ENCODE results near the gene MIER2.

The MIER2 gene

DNA sequence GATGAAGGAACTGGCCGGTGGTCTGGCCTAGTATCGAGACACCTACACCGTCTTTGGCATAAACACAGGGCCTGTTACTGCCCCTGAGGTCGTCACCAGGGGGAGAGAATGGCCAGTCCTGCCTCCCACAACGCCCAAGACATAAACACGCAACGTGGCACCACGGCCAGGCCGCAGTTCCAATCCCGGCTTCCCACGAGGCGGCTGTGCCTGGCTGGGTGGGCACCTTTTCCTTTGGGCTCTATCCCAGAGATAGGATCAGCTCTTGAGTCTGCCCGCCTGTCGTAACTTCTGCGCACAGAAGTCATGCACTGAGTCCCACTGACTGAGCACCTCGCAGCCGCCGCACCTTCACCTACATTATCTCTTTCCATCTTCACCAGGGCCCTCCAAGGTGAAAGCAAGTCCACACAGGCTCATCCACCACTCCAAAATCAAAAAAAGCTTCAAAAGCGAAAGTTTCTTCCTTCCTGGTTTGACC lies 1.1 kb downstream of the MIER2 start:
- peaks cover 2 to 31% of the 10 kb centered on the region in 2 donors for H3K9me3 ChIP-seq (replicated peaks in 1 of 2; ENCODE audit: control insufficient read depth in 2 of 2, insufficient read depth in 1 of 2, low read depth in 1 of 2, low read length in 2 of 2)
- peaks cover 10 to 17% of the 10 kb centered on the region in 2 donors for H3K4me1 ChIP-seq (ENCODE audit: control insufficient read depth in 2 of 2, insufficient read depth in 1 of 2, low read depth in 1 of 2, low read length in 2 of 2)
- H2BK120ac ChIP-seq (ENCODE audit: low read depth, low read length) = no peak overlapping the region
- WGBS, 2 donors (ENCODE audit: extremely low coverage in 2 of 2, insufficient read length in 2 of 2, insufficient replicate concordance in 1 of 2) = no CpG with 5 or more reads among the region's 19 CpGs
- no peak overlapping the region for H3K27ac ChIP-seq (replicated peaks; ENCODE audit: low read length)
- no peak overlapping the region for H3K18ac ChIP-seq (ENCODE audit: low read length)
- H4K91ac ChIP-seq (ENCODE audit: low read depth, low read length, poor library complexity) = no peak overlapping the region
- H3K27me3 ChIP-seq (ENCODE audit: control insufficient read depth in 3 of 3, insufficient read depth in 3 of 3, low read depth in 1 of 3, low read length in 3 of 3) = peaks cover 0 to 6% (median 0%) of the 10 kb centered on the region in 3 experiments
- H3K79me1 ChIP-seq (ENCODE audit: low read depth, low read length) = peaks cover 21% of the 10 kb centered on the region
- DNase-seq (ENCODE audit: low spot score) = no peak
- H3K36me3 ChIP-seq (replicated peaks in 1 of 2; ENCODE audit: control insufficient read depth in 2 of 2, insufficient read depth in 2 of 2, low read length in 2 of 2) = peaks cover 13 to 48% of the 10 kb centered on the region in 2 donors
- no peak overlapping the region for H2BK12ac ChIP-seq (ENCODE audit: low read length)
- H3K23ac ChIP-seq (ENCODE audit: low read depth, low read length, poor library complexity) = peak overlapping the region; percentile 98
- H3K9ac ChIP-seq (ENCODE audit: low read depth, low read length, poor library complexity) = peak overlapping the region; percentile 80
- H2AK5ac ChIP-seq (ENCODE audit: low read depth, low read length) = no peak overlapping the region
- H2BK5ac ChIP-seq (ENCODE audit: low read length) = no peak overlapping the region
- no peak overlapping the region for H3K14ac ChIP-seq (ENCODE audit: low read length)
- peak overlapping the region; percentile 71 for H3K4me2 ChIP-seq (ENCODE audit: insufficient read depth, low read length, poor library complexity, severe bottlenecking)
- H2BK15ac ChIP-seq (ENCODE audit: low read length) = no peak overlapping the region
- peak overlapping the region; percentile 58 to 91 for H3K4me3 ChIP-seq (ENCODE audit: low read length in 2 of 2)
- H2AFZ ChIP-seq (ENCODE audit: low read length) = peak overlapping the region; percentile 87
- H4K8ac ChIP-seq (ENCODE audit: low read depth, low read length) = no peak overlapping the region
- H3K4ac ChIP-seq (ENCODE audit: low read length) = no peak overlapping the region

- Histone ChIP-seq H3K27me3 (ENCODE audit: control insufficient read depth in 3 of 3, insufficient read depth in 3 of 3, low read depth in 1 of 3, low read length in 3 of 3) (peaks cover 0 to 6% (median 0%) of the 10 kb centered on the region in 3 experiments), H2AFZ (ENCODE audit: low read length) (no peak overlapping the region), H3K4me2 (ENCODE audit: insufficient read depth, low read length, poor library complexity, severe bottlenecking) (peak overlapping the region; percentile 30), H3K9ac (ENCODE audit: low read depth, low read length, poor library complexity) (peak overlapping the region; percentile 64), H2BK120ac (ENCODE audit: low read depth, low read length) (no peak overlapping the region), H3K4me1 (ENCODE audit: control insufficient read depth in 2 of 2, insufficient read depth in 1 of 2, low read depth in 1 of 2, low read length in 2 of 2) (peaks cover 10 to 17% of the 10 kb centered on the region in 2 donors), H2BK15ac (ENCODE audit: low read length) (no peak overlapping the region), H3K14ac (ENCODE audit: low read length) (no peak overlapping the region), H4K8ac (ENCODE audit: low read depth, low read length) (no peak overlapping the region), H2BK12ac (ENCODE audit: low read length) (no peak overlapping the region), H3K18ac (ENCODE audit: low read length) (no peak overlapping the region), H2AK5ac (ENCODE audit: low read depth, low read length) (no peak overlapping the region), H4K91ac (ENCODE audit: low read depth, low read length, poor library complexity) (no peak overlapping the region), H3K9me3 (replicated peaks in 1 of 2; ENCODE audit: control insufficient read depth in 2 of 2, insufficient read depth in 1 of 2, low read depth in 1 of 2, low read length in 2 of 2) (peaks cover 2 to 35% of the 10 kb centered on the region in 2 donors), H3K4ac (ENCODE audit: low read length) (no peak overlapping the region), H3K79me1 (ENCODE audit: low read depth, low read length) (peaks cover 24% of the 10 kb centered on the region), H3K36me3 (replicated peaks in 1 of 2; ENCODE audit: control insufficient read depth in 2 of 2, insufficient read depth in 2 of 2, low read length in 2 of 2) (peaks cover 13 to 53% of the 10 kb centered on the region in 2 donors), H3K23ac (ENCODE audit: low read depth, low read length, poor library complexity) (peak overlapping the region; percentile 98), H3K4me3 (ENCODE audit: low read length in 2 of 2) (peak overlapping the region; percentile 31 to 58), H2BK5ac (ENCODE audit: low read length) (no peak overlapping the region), H3K27ac (replicated peaks; ENCODE audit: low read length) (no peak overlapping the region)
- DNase-seq (ENCODE audit: low spot score) = no peak
- no CpG with 5 or more reads among the region's 14 CpGs for WGBS, 2 donors (ENCODE audit: extremely low coverage in 2 of 2, insufficient read length in 2 of 2, insufficient replicate concordance in 1 of 2)
Observed at GRCh38 chr19:342801-343421, 1.7 kb downstream of the MIER2 start.

- H3K4me3 ChIP-seq (ENCODE audit: low read length in 2 of 2) = peak overlapping the region in 1 of 2 donors; percentile 14
- H3K27me3 ChIP-seq (ENCODE audit: control insufficient read depth in 3 of 3, insufficient read depth in 3 of 3, low read depth in 1 of 3, low read length in 3 of 3) = peaks cover 0 to 6% (median 0%) of the 10 kb centered on the region in 3 experiments
- no peak overlapping the region for H3K4ac ChIP-seq (ENCODE audit: low read length)
- no peak overlapping the region for H3K27ac ChIP-seq (replicated peaks; ENCODE audit: low read length)
- no peak overlapping the region for H2BK12ac ChIP-seq (ENCODE audit: low read length)
- H4K8ac ChIP-seq (ENCODE audit: low read depth, low read length) = no peak overlapping the region
- H3K18ac ChIP-seq (ENCODE audit: low read length) = no peak overlapping the region
- H3K9me3 ChIP-seq (replicated peaks in 1 of 2; ENCODE audit: control insufficient read depth in 2 of 2, insufficient read depth in 1 of 2, low read depth in 1 of 2, low read length in 2 of 2) = peaks cover 2 to 38% of the 10 kb centered on the region in 2 donors
- no peak overlapping the region for H2AK5ac ChIP-seq (ENCODE audit: low read depth, low read length)
- no peak overlapping the region for H4K91ac ChIP-seq (ENCODE audit: low read depth, low read length, poor library complexity)
- H2BK15ac ChIP-seq (ENCODE audit: low read length) = no peak overlapping the region
- peaks cover 24% of the 10 kb centered on the region for H3K79me1 ChIP-seq (ENCODE audit: low read depth, low read length)
- no peak overlapping the region for H2BK5ac ChIP-seq (ENCODE audit: low read length)
- H2BK120ac ChIP-seq (ENCODE audit: low read depth, low read length) = no peak overlapping the region
- DNase-seq (ENCODE audit: low spot score) = no peak
- H3K36me3 ChIP-seq (replicated peaks in 1 of 2; ENCODE audit: control insufficient read depth in 2 of 2, insufficient read depth in 2 of 2, low read length in 2 of 2) = peaks cover 13 to 53% of the 10 kb centered on the region in 2 donors
- H3K9ac ChIP-seq (ENCODE audit: low read depth, low read length, poor library complexity) = peak overlapping the region; percentile 7
- WGBS, 2 donors (ENCODE audit: extremely low coverage in 2 of 2, insufficient read length in 2 of 2, insufficient replicate concordance in 1 of 2) = no CpG with 5 or more reads among the region's 10 CpGs
- H3K14ac ChIP-seq (ENCODE audit: low read length) = no peak overlapping the region
- no peak overlapping the region for H2AFZ ChIP-seq (ENCODE audit: low read length)
- no peak overlapping the region for H3K4me2 ChIP-seq (ENCODE audit: insufficient read depth, low read length, poor library complexity, severe bottlenecking)
- H3K23ac ChIP-seq (ENCODE audit: low read depth, low read length, poor library complexity) = no peak overlapping the region
- peaks cover 10 to 17% of the 10 kb centered on the region in 2 donors for H3K4me1 ChIP-seq (ENCODE audit: control insufficient read depth in 2 of 2, insufficient read depth in 1 of 2, low read depth in 1 of 2, low read length in 2 of 2)
Observed at GRCh38 chr19:342128-342455, 2.5 kb downstream of the MIER2 start.

DNA sequence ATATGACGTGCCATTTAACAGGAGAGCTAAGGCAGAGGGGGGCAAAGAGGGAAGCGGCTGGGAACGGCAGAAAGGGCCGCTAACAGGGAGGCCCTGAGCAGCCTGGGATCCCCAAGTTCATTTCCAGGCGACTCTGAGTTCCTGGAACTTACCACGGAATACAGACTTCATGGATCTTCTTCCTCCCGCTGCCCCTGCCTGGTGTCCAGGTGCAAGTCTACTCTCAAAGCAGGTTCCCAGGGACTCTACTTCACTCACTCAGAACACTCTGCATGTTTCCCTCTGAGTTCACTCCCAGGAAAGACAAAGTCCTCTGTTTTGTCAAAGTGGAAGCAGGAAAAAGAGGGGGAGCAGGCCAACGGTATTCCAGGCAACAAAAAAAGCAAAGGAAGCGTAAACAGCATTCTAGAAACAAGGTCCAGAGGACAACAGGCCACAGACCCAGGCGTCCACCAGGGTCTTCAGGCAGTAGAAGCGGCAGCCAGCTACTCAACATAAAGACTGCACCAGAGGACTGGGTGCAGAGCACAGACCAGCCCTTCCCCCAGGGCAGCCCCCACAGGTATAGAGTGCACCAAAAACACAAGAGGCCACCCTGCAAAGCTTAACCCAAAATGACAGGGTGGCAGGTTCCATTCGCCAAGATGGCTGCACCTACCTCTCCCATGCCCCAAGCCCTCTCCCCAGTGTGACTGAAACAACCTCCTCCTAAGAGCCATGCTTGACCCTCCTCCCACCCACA lies 3.0 kb downstream of the MIER2 start:
- Histone ChIP-seq H3K4ac (ENCODE audit: low read length) (no peak overlapping the region), H4K8ac (ENCODE audit: low read depth, low read length) (no peak overlapping the region), H3K9me3 (replicated peaks in 1 of 2; ENCODE audit: control insufficient read depth in 2 of 2, insufficient read depth in 1 of 2, low read depth in 1 of 2, low read length in 2 of 2) (peaks cover 2 to 38% of the 10 kb centered on the region in 2 donors), H3K18ac (ENCODE audit: low read length) (no peak overlapping the region), H2BK15ac (ENCODE audit: low read length) (no peak overlapping the region), H3K36me3 (replicated peaks in 1 of 2; ENCODE audit: control insufficient read depth in 2 of 2, insufficient read depth in 2 of 2, low read length in 2 of 2) (peaks cover 13 to 53% of the 10 kb centered on the region in 2 donors), H3K27me3 (ENCODE audit: control insufficient read depth in 3 of 3, insufficient read depth in 3 of 3, low read depth in 1 of 3, low read length in 3 of 3) (peaks cover 0 to 6% (median 0%) of the 10 kb centered on the region in 3 experiments), H2BK120ac (ENCODE audit: low read depth, low read length) (no peak overlapping the region), H2BK5ac (ENCODE audit: low read length) (no peak overlapping the region), H2AK5ac (ENCODE audit: low read depth, low read length) (no peak overlapping the region), H3K14ac (ENCODE audit: low read length) (no peak overlapping the region), H3K4me1 (ENCODE audit: control insufficient read depth in 2 of 2, insufficient read depth in 1 of 2, low read depth in 1 of 2, low read length in 2 of 2) (peaks cover 10 to 17% of the 10 kb centered on the region in 2 donors), H3K23ac (ENCODE audit: low read depth, low read length, poor library complexity) (no peak overlapping the region), H3K9ac (ENCODE audit: low read depth, low read length, poor library complexity) (no peak overlapping the region), H2AFZ (ENCODE audit: low read length) (no peak overlapping the region), H3K4me3 (ENCODE audit: low read length in 2 of 2) (no peak overlapping the region), H3K27ac (replicated peaks; ENCODE audit: low read length) (no peak overlapping the region), H2BK12ac (ENCODE audit: low read length) (no peak overlapping the region), H3K4me2 (ENCODE audit: insufficient read depth, low read length, poor library complexity, severe bottlenecking) (no peak overlapping the region), H4K91ac (ENCODE audit: low read depth, low read length, poor library complexity) (no peak overlapping the region), H3K79me1 (ENCODE audit: low read depth, low read length) (peaks cover 24% of the 10 kb centered on the region)
- no CpG with 5 or more reads among the region's 12 CpGs for WGBS, 2 donors (ENCODE audit: extremely low coverage in 2 of 2, insufficient read length in 2 of 2, insufficient replicate concordance in 1 of 2)
- DNase-seq (ENCODE audit: low spot score) = no peak
